ENCODE measurements around the gene MAD1L1. TPM values are rescaled to one million over a fixed set of nuclear protein-coding genes. Genes with fewer than 3 reads are reported as not detected.

The MAD1L1 gene
- total RNA-seq, 1 donor from 2014 or later: 53.8 TPM

GRCh38 chr7:2054927-2055326 lies 177.8 kb downstream of the MAD1L1 start:
- Mint-ChIP-seq H3K27ac (ENCODE audit: unreplicated experiment) (peak overlapping the region; percentile 6), H3K9me3 (peaks cover under 1% of the 10 kb centered on the region), H3K36me3 (ENCODE audit: low read depth) (peaks cover 9% of the 10 kb centered on the region), H3K27me3 (ENCODE audit: low read depth) (no peaks in the 10 kb centered on the region), H3K4me3 (no peak overlapping the region), H3K4me1 (peaks cover 8% of the 10 kb centered on the region)
- no peak for DNase-seq (ENCODE audit: low read depth, low spot score)
- no peak for TF ChIP-seq CTCF (conservative IDR thresholded peaks at IDR 0.05)

- TF ChIP-seq CTCF (conservative IDR thresholded peaks at IDR 0.05): no peak
- Mint-ChIP-seq H3K36me3 (ENCODE audit: low read depth) (peaks cover 4% of the 10 kb centered on the region), H3K4me1 (peaks cover 8% of the 10 kb centered on the region), H3K4me3 (no peak overlapping the region), H3K9me3 (no peaks in the 10 kb centered on the region), H3K27me3 (ENCODE audit: low read depth) (no peaks in the 10 kb centered on the region), H3K27ac (ENCODE audit: unreplicated experiment) (no peak overlapping the region)
- DNase-seq (ENCODE audit: low read depth, low spot score): no peak
These were observed 179.3 kb downstream of the MAD1L1 start for GRCh38 chr7:2053395-2053794.

GRCh38 chr7:2052657-2053048 lies 180.1 kb downstream of the MAD1L1 start:
- no peak for TF ChIP-seq CTCF (conservative IDR thresholded peaks at IDR 0.05)
- Mint-ChIP-seq H3K4me1 (peaks cover 9% of the 10 kb centered on the region), H3K4me3 (no peak overlapping the region), H3K27me3 (ENCODE audit: low read depth) (no peaks in the 10 kb centered on the region), H3K9me3 (no peaks in the 10 kb centered on the region), H3K36me3 (ENCODE audit: low read depth) (peaks cover 5% of the 10 kb centered on the region), H3K27ac (ENCODE audit: unreplicated experiment) (no peak overlapping the region)
- no peak for DNase-seq (ENCODE audit: low read depth, low spot score)

GRCh38 chr7:2051707-2052656 lies 180.8 kb downstream of the MAD1L1 start:
- H3K9me3 Mint-ChIP-seq: no peaks in the 10 kb centered on the region
- peak overlapping the region; percentile 68 for H3K27ac Mint-ChIP-seq (ENCODE audit: unreplicated experiment)
- peaks cover 11% of the 10 kb centered on the region for H3K4me1 Mint-ChIP-seq
- DNase-seq (ENCODE audit: low read depth, low spot score): no peak
- peaks cover 5% of the 10 kb centered on the region for H3K36me3 Mint-ChIP-seq (ENCODE audit: low read depth)
- H3K4me3 Mint-ChIP-seq: no peak overlapping the region
- no peaks in the 10 kb centered on the region for H3K27me3 Mint-ChIP-seq (ENCODE audit: low read depth)
- no peak for TF ChIP-seq CTCF (conservative IDR thresholded peaks at IDR 0.05)

- Mint-ChIP-seq H3K4me1 (peaks cover 11% of the 10 kb centered on the region), H3K36me3 (ENCODE audit: low read depth) (peaks cover 5% of the 10 kb centered on the region), H3K27ac (ENCODE audit: unreplicated experiment) (no peak overlapping the region), H3K27me3 (ENCODE audit: low read depth) (no peaks in the 10 kb centered on the region), H3K4me3 (no peak overlapping the region), H3K9me3 (no peaks in the 10 kb centered on the region)
- no peak for DNase-seq (ENCODE audit: low read depth, low spot score)
- TF ChIP-seq CTCF (conservative IDR thresholded peaks at IDR 0.05): no peak
These were observed 182.3 kb downstream of the MAD1L1 start for GRCh38 chr7:2050511-2050866.

Data from neural crest cell (in vitro differentiated cells).